CD4-positive, alpha-beta T cell (primary cell): ENCODE data around the gene KCNIP2. TPM values are rescaled to one million over a fixed set of nuclear protein-coding genes. Genes with fewer than 3 reads are reported as not detected.

ENCODE experiments used
- ATAC-seq: fragments of 200-7000 bp; cut with Tn5 transposase; one replicate; pipeline ENCODE4 v1.10.0; 2022; ENCODE audit warnings: mild to moderate bottlenecking; ENCODE audit not compliant: poor library complexity
- CTCF ChIA-PET: fragments of 350-600 bp; sonication (Branson Sonifier 250); formaldehyde crosslinking; loops from one replicate; lab custom pipeline; 2021; ENCODE audit warnings: antibody characterized with exemption, inconsistent platforms; lab: Charles Lee
- POLR2A ChIA-PET: fragments of 350-600 bp; sonication (Branson Sonifier 250); formaldehyde crosslinking; loops from one replicate; lab custom pipeline; 2021; ENCODE audit warnings: antibody characterized with exemption, inconsistent platforms; lab: Charles Lee
- DNase-seq, 14 experiments: peaks; one replicate each; pipeline ENCODE4 v3.0.0-alpha.2; 2013 to 2020; ENCODE audit warnings: mixed read lengths in 2 of 14
- H3K27ac ChIP-seq, 2 donors: one replicate each; pipeline versions ENCODE4 v1.5.1 to v1.7.0; 2013; ENCODE audit warnings: low read length in 2 of 2, low read depth in 1 of 2, mild to moderate bottlenecking in 1 of 2
- H3K27me3 ChIP-seq, 2 experiments: 1 replicate in 1 of 2; 2 replicates in 1 of 2; pipeline versions ENCODE4 v1.6.1 to v1.7.0; 2013; ENCODE audit warnings: low read length in 2 of 2, control low read depth in 1 of 2, mild to moderate bottlenecking in 1 of 2, moderate library complexity in 1 of 2; ENCODE audit not compliant: insufficient read depth in 2 of 2, control insufficient read depth in 1 of 2
- H3K36me3 ChIP-seq: one replicate; pipeline ENCODE4 v1.6.1; 2013; ENCODE audit warnings: low read length, control low read depth; ENCODE audit not compliant: insufficient read depth
- H3K4me1 ChIP-seq: one replicate; pipeline ENCODE4 v1.6.1; 2013; ENCODE audit warnings: low read length, control low read depth; ENCODE audit not compliant: insufficient read depth
- H3K4me3 ChIP-seq: one replicate; pipeline ENCODE4 v1.5.1; 2013; ENCODE audit warnings: mild to moderate bottlenecking, low read length, moderate library complexity
- H3K9me3 ChIP-seq, 2 experiments: 1 replicate in 1 of 2; 2 replicates in 1 of 2; pipeline versions ENCODE4 v1.6.1 to v1.7.0; 2013; ENCODE audit warnings: low read length in 2 of 2, mild to moderate bottlenecking in 2 of 2, control low read depth in 1 of 2, moderate library complexity in 1 of 2; ENCODE audit not compliant: control insufficient read depth in 1 of 2, insufficient read depth in 1 of 2
- H3K27ac Mint-ChIP-seq: one replicate; pipeline ENCODE4 v1.8.0; 2020; ENCODE audit warnings: mixed read lengths
- H3K27me3 Mint-ChIP-seq: one replicate; pipeline ENCODE4 v1.8.0; 2021; ENCODE audit warnings: mixed read lengths
- H3K36me3 Mint-ChIP-seq: one replicate; pipeline ENCODE4 v1.8.0; 2021; ENCODE audit warnings: low read depth, mixed read lengths
- H3K4me1 Mint-ChIP-seq: one replicate; pipeline ENCODE4 v1.8.0; 2021; ENCODE audit warnings: low read depth, mixed read lengths
- H3K4me3 Mint-ChIP-seq: one replicate; pipeline ENCODE4 v1.8.0; 2020; ENCODE audit warnings: mild to moderate bottlenecking, mixed read lengths
- H3K9me3 Mint-ChIP-seq: one replicate; pipeline ENCODE4 v1.8.0; 2020; ENCODE audit warnings: mixed read lengths
- CTCF ChIP-seq: fragments of 200-600 bp; IDR thresholded peaks from one replicate; pipeline ENCODE4 v1.8.0; 2022; ENCODE audit warnings: antibody characterized with exemption, mild to moderate bottlenecking
- intact Hi-C, 2 experiments: fragments of 100-400 bp; cut with DNase I in 1 of 2; cut with micrococcal nuclease in 1 of 2; formaldehyde crosslinking; loops; one replicate each; pipeline versions ENCODE4 v1.15.1 to v1.9.0; 2023 to 2025; cut with DNase I, micrococcal nuclease
- total RNA-seq, 174 experiments: library from RNA in 2 of 174; stranded (reverse) in 2 of 174; gene quantifications; one replicate each; pipeline ENCODE4 v1.2.3 and lab custom pipeline; 2021 to 2026

KCNIP2 gene
- total RNA-seq, 2 experiments from 2014 or later: 0.77 to 1.6 TPM

- no peak overlapping the region for H3K27ac Mint-ChIP-seq
- H3K4me1 Mint-ChIP-seq: peaks cover 61% of the 10 kb centered on the region
- TF ChIP-seq CTCF: no peak
- Histone ChIP-seq H3K36me3 (no peaks in the 10 kb centered on the region), H3K9me3 (peaks cover 0 to 28% of the 10 kb centered on the region in 2 experiments), H3K27ac (no peak overlapping the region), H3K27me3 (peaks cover 50 to 56% of the 10 kb centered on the region in 2 experiments), H3K4me1 (peaks cover 74% of the 10 kb centered on the region), H3K4me3 (no peak overlapping the region)
- CTCF ChIA-PET: no interaction called here
- H3K9me3 Mint-ChIP-seq: no peaks in the 10 kb centered on the region
- peak overlapping the region; percentile 73 for H3K4me3 Mint-ChIP-seq
- peaks cover 44% of the 10 kb centered on the region for H3K27me3 Mint-ChIP-seq
- ATAC-seq (no peak), DNase-seq (no peak)
- H3K36me3 Mint-ChIP-seq: peaks cover 4% of the 10 kb centered on the region
- POLR2A ChIA-PET: no interaction called here
- intact Hi-C loops: no loop called here
Observed at GRCh38 chr10:101778151-101778780, 65.3 kb downstream of the KCNIP2 start.

GRCh38 chr10:101777619-101778145 lies 65.9 kb downstream of the KCNIP2 start:
- Histone ChIP-seq H3K4me3 (no peak overlapping the region), H3K9me3 (peaks cover 0 to 28% of the 10 kb centered on the region in 2 experiments), H3K4me1 (peaks cover 70% of the 10 kb centered on the region), H3K27ac (no peak overlapping the region), H3K36me3 (no peaks in the 10 kb centered on the region), H3K27me3 (peaks cover 55 to 62% of the 10 kb centered on the region in 2 experiments)
- no peak for DNase-seq
- POLR2A ChIA-PET: no interaction called here
- H3K36me3 Mint-ChIP-seq: no peaks in the 10 kb centered on the region
- peak overlapping the region; percentile 73 for H3K4me3 Mint-ChIP-seq
- peaks cover 49% of the 10 kb centered on the region for H3K27me3 Mint-ChIP-seq
- no peaks in the 10 kb centered on the region for H3K9me3 Mint-ChIP-seq
- ATAC-seq: no peak
- TF ChIP-seq CTCF: no peak
- peaks cover 55% of the 10 kb centered on the region for H3K4me1 Mint-ChIP-seq
- CTCF ChIA-PET: no interaction called here
- intact Hi-C loops: no loop called here
- H3K27ac Mint-ChIP-seq: no peak overlapping the region

GRCh38 chr10:101776161-101776817 lies 67.3 kb downstream of the KCNIP2 start:
- no peaks in the 10 kb centered on the region for H3K36me3 ChIP-seq
- Mint-ChIP-seq H3K27ac (no peak overlapping the region), H3K4me3 (peak overlapping the region; percentile 75), H3K9me3 (no peaks in the 10 kb centered on the region), H3K27me3 (peaks cover 63% of the 10 kb centered on the region), H3K36me3 (no peaks in the 10 kb centered on the region), H3K4me1 (peaks cover 41% of the 10 kb centered on the region)
- H3K27me3 ChIP-seq: peaks cover 66 to 75% of the 10 kb centered on the region in 2 experiments
- peaks cover 0 to 28% of the 10 kb centered on the region in 2 experiments for H3K9me3 ChIP-seq
- no peak overlapping the region for H3K27ac ChIP-seq
- no peak overlapping the region for H3K4me3 ChIP-seq
- ATAC-seq (no peak), DNase-seq (peak in 2 of 14 experiments; percentile 17 to 23)
- peaks cover 57% of the 10 kb centered on the region for H3K4me1 ChIP-seq
- TF ChIP-seq CTCF: no peak
- ChIA-PET POLR2A (no interaction called here), CTCF (no interaction called here)
- intact Hi-C loops: no loop called here

Other genes with a start within 250 kb of the KCNIP2 start
- 10 to 100 TPM; 69.7 to 76.4 TPM for gene FBXW4, start 148.6 kb downstream of the KCNIP2 start, total RNA-seq
- not detected for gene FGF8, start 67.7 kb downstream of the KCNIP2 start, total RNA-seq
- gene NPM3, start 60.4 kb downstream of the KCNIP2 start, total RNA-seq: 10 to 100 TPM; 15.5 to 15.8 TPM
- gene OGA, start 25.4 kb downstream of the KCNIP2 start, total RNA-seq: 100 to 1,000 TPM; 395 to 416 TPM
- gene ARMH3, start 212.4 kb upstream of the KCNIP2 start, total RNA-seq: 10 to 100 TPM; 17.7 to 18.9 TPM
- gene HPS6, start 221.5 kb upstream of the KCNIP2 start, total RNA-seq: 10 to 100 TPM; 12.8 to 15.0 TPM